HG03442 (cell line): ENCODE results near the gene F12.
"Not testable (repeated sequence)": the region's sequence is repeated elsewhere in the genome, so short reads cannot be mapped to it uniquely, and the experiment has no call there.

Experiments used
- ATAC-seq: cut with Tn5 transposase; IDR thresholded peaks from one replicate; pipeline ENCODE4 v1.9.1; 2021; ENCODE audit warnings: mild to moderate bottlenecking, moderate library complexity; ENCODE audit not compliant: unreplicated experiment

Gene F12

GRCh38 chr5:177433658-177434217 lies 24.4 kb upstream of the F12 start:
- ATAC-seq = no peak

GRCh38 chr5:177432839-177433657 lies 23.7 kb upstream of the F12 start:
- ATAC-seq = no peak

- no peak for ATAC-seq
These were observed 22.9 kb upstream of the F12 start for GRCh38 chr5:177432143-177432838.

GRCh38 chr5:177431317-177432142 lies 22.2 kb upstream of the F12 start:
- peak; percentile 36 for ATAC-seq

GRCh38 chr5:177430972-177431316 lies 21.6 kb upstream of the F12 start:
- no peak for ATAC-seq

GRCh38 chr5:177430140-177430951 lies 21.0 kb upstream of the F12 start:
- ATAC-seq = no peak

- no peak for ATAC-seq
These were observed 20.1 kb upstream of the F12 start for GRCh38 chr5:177429248-177430040.

- ATAC-seq = no peak
These were observed 19.3 kb upstream of the F12 start for GRCh38 chr5:177428574-177429217.

GRCh38 chr5:177427919-177428573 lies 18.7 kb upstream of the F12 start:
- ATAC-seq = no peak

- no peak for ATAC-seq
These were observed 18.0 kb upstream of the F12 start for GRCh38 chr5:177427211-177427822.

- peak; percentile 3 for ATAC-seq
These were observed 17.3 kb upstream of the F12 start, which contains the start of gene GRK6 for GRCh38 chr5:177426566-177427210. TSS of gene GRK6 (plus strand) at chr5:177426676. CDS start at chr5:177426846, 170 bp downstream.

- peak; percentile 78 for ATAC-seq
These were observed 16.6 kb upstream of the F12 start for GRCh38 chr5:177425801-177426565.

- no peak for ATAC-seq
These were observed 15.9 kb upstream of the F12 start for GRCh38 chr5:177425196-177425800.

GRCh38 chr5:177423671-177424070 lies 14.3 kb upstream of the F12 start:
- ATAC-seq = no peak

- ATAC-seq = no peak
These were observed 11.9 kb upstream of the F12 start for GRCh38 chr5:177421062-177421798.

- not testable (repeated sequence) for ATAC-seq
These were observed 11.1 kb upstream of the F12 start for GRCh38 chr5:177420472-177420871.
